KMS-11 (cell line): Measurements from ENCODE around the gene APOE.
"Not testable (repeated sequence)": the region's sequence is repeated elsewhere in the genome, so short reads cannot be mapped to it uniquely, and the experiment has no call there.

ENCODE experiments used
- H2AFZ ChIP-seq: fragments of 200-600 bp; sonication (generic); 2 replicates; pipeline ENCODE4 v1.6.1; 2016; ENCODE audit warnings: antibody characterized with exemption, mixed run types, low read depth
- H3K27ac ChIP-seq: fragments of 200-600 bp; sonication (generic); 2 replicates; pipeline ENCODE4 v1.6.1; 2016; ENCODE audit warnings: mild to moderate bottlenecking, mixed run types
- H3K27me3 ChIP-seq: fragments of 200-600 bp; sonication (generic); 2 replicates; pipeline ENCODE4 v1.6.1; 2017; ENCODE audit warnings: mild to moderate bottlenecking, low read depth, mixed run types, moderate library complexity; ENCODE audit not compliant: insufficient read depth
- H3K36me3 ChIP-seq: fragments of 200-600 bp; sonication (generic); 2 replicates; pipeline ENCODE4 v1.6.1; 2017; ENCODE audit warnings: mild to moderate bottlenecking, mixed run types; ENCODE audit not compliant: insufficient read depth
- H3K4me1 ChIP-seq: fragments of 200-600 bp; sonication (generic); 2 replicates; pipeline ENCODE4 v1.6.1; 2016; ENCODE audit warnings: mild to moderate bottlenecking, low read depth, mixed run types; ENCODE audit not compliant: poor library complexity, severe bottlenecking
- H3K4me2 ChIP-seq: fragments of 200-600 bp; sonication (generic); 2 replicates; pipeline ENCODE4 v1.7.0; 2016; ENCODE audit warnings: mild to moderate bottlenecking, mixed run types
- H3K4me3 ChIP-seq: fragments of 200-600 bp; sonication (generic); IDR thresholded peaks from 2 replicates; pipeline ENCODE4 v1.6.1; 2017; ENCODE audit warnings: low read depth, low read length, mixed read lengths; ENCODE audit not compliant: insufficient read depth
- H3K79me2 ChIP-seq: fragments of 200-600 bp; sonication (generic); 2 replicates; pipeline ENCODE4 v1.6.1; 2016; ENCODE audit warnings: low read depth, mixed run types; ENCODE audit not compliant: insufficient read depth
- H3K9ac ChIP-seq: fragments of 200-600 bp; sonication (generic); 2 replicates; pipeline ENCODE4 v1.6.1; 2016; ENCODE audit warnings: mild to moderate bottlenecking, mixed run types
- H4K20me1 ChIP-seq: fragments of 200-600 bp; sonication (generic); 2 replicates; pipeline ENCODE4 v1.6.1; 2016; ENCODE audit warnings: mild to moderate bottlenecking, mixed run types; ENCODE audit not compliant: insufficient read depth
- CTCF ChIP-seq: fragments of 200-600 bp; sonication (generic); conservative IDR thresholded peaks from 2 replicates; pipeline ENCODE4 v1.6.1; 2017; ENCODE audit warnings: low read depth, mild to moderate bottlenecking, antibody characterized with exemption, low read length, moderate library complexity, mixed read lengths

Gene APOE

GRCh38 chr19:44876930-44877535 lies 28.6 kb upstream of the APOE start:
- no peak for TF ChIP-seq CTCF
- peaks cover 7% of the 10 kb centered on the region for H3K4me1 ChIP-seq
- H3K4me3 ChIP-seq: no peak overlapping the region
- H3K4me2 ChIP-seq: no peak overlapping the region
- no peak overlapping the region for H3K9ac ChIP-seq
- no peak overlapping the region for H3K27ac ChIP-seq
- H3K79me2 ChIP-seq: no peaks in the 10 kb centered on the region
- H3K36me3 ChIP-seq: no peaks in the 10 kb centered on the region
- H4K20me1 ChIP-seq: no peaks in the 10 kb centered on the region
- H3K27me3 ChIP-seq: no peaks in the 10 kb centered on the region; the same call in 1 of the 2 replicates
- no peak overlapping the region for H2AFZ ChIP-seq

DNA sequence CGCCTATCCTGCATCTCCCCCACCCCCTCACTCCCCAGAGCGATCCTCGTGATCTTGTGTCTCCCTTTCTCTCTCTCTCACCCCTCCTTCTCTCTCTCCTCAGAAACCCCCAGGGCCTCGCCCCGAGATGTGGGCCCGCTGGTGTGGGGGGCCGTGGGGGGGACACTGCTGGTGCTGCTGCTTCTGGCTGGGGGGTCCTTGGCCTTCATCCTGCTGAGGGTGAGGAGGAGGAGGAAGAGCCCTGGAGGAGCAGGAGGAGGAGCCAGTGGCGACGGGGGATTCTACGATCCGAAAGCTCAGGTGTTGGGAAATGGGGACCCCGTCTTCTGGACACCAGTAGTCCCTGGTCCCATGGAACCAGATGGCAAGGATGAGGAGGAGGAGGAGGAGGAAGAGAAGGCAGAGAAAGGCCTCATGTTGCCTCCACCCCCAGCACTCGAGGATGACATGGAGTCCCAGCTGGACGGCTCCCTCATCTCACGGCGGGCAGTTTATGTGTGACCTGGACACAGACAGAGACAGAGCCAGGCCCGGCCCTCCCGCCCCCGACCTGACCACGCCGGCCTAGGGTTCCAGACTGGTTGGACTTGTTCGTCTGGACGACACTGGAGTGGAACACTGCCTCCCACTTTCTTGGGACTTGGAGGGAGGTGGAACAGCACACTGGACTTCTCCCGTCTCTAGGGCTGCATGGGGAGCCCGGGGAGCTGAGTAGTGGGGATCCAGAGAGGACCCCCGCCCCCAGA lies 27.3 kb upstream of the APOE start:
- no peaks in the 10 kb centered on the region; the same call in 1 of the 2 replicates for H3K27me3 ChIP-seq

DNA sequence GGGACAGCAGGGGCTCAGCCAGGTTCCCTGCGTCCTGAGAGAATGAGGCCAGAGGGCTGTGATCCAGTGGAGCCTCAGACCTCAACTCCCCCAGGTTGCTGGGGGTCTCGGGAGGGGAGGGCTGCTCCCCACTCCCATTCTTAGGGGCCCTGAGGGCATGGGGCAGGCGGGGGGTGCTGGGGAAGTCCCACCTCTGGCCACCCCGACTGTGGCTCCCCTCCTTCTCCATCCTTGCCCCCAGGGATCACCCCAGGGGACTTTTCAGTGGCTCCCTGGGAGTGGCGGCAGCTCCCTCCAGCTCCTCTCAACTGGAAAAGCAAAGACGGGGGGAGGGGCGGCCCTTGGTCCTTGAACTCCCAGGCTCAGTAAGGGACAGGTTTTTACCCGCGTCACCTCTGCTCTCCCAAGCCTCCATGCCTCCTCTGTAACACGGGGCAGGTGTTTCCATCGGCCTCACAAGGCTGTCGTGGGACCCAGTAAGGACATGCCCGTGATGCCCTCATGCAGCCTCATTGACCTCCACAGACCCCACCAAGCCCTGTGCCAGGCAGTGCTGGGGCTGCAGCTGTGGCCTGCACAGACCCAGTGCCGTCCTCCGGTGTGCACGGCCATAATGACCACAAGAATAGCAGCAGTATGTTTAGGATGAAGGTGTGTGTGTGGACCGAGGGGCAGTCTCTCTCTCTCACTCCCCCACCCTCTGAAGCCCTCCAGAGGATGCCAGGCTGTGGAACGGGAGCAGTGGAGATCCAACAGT lies 26.1 kb upstream of the APOE start:
- H3K9ac ChIP-seq: no peak overlapping the region
- H3K79me2 ChIP-seq: no peaks in the 10 kb centered on the region
- H3K27me3 ChIP-seq: no peaks in the 10 kb centered on the region; the same call in 1 of the 2 replicates
- TF ChIP-seq CTCF: no peak
- H3K27ac ChIP-seq: no peak overlapping the region
- no peak overlapping the region for H3K4me2 ChIP-seq
- H2AFZ ChIP-seq: no peak overlapping the region
- no peak overlapping the region for H3K4me3 ChIP-seq
- H4K20me1 ChIP-seq: no peaks in the 10 kb centered on the region
- H3K36me3 ChIP-seq: no peaks in the 10 kb centered on the region
- H3K4me1 ChIP-seq: peaks cover 7% of the 10 kb centered on the region

More for the DNA sequence above, 27.3 kb upstream of the APOE start:
- Histone ChIP-seq H2AFZ (no peak overlapping the region), H3K4me2 (no peak overlapping the region), H3K27ac (no peak overlapping the region), H3K4me3 (no peak overlapping the region), H3K4me1 (peaks cover 7% of the 10 kb centered on the region), H3K79me2 (no peaks in the 10 kb centered on the region), H3K9ac (no peak overlapping the region), H4K20me1 (no peaks in the 10 kb centered on the region), H3K36me3 (no peaks in the 10 kb centered on the region)
- TF ChIP-seq CTCF: no peak

GRCh38 chr19:44882063-44882462 lies 23.5 kb upstream of the APOE start:
- H3K27ac ChIP-seq: no peak overlapping the region
- no peaks in the 10 kb centered on the region; the same call in 1 of the 2 replicates for H3K27me3 ChIP-seq
- H3K4me2 ChIP-seq: no peak overlapping the region
- no peak for TF ChIP-seq CTCF
- H3K4me1 ChIP-seq: peaks cover 5% of the 10 kb centered on the region
- no peak overlapping the region for H3K9ac ChIP-seq
- H3K4me3 ChIP-seq: no peak overlapping the region
- no peaks in the 10 kb centered on the region for H4K20me1 ChIP-seq
- H3K79me2 ChIP-seq: no peaks in the 10 kb centered on the region
- H2AFZ ChIP-seq: no peak overlapping the region
- no peaks in the 10 kb centered on the region for H3K36me3 ChIP-seq

DNA sequence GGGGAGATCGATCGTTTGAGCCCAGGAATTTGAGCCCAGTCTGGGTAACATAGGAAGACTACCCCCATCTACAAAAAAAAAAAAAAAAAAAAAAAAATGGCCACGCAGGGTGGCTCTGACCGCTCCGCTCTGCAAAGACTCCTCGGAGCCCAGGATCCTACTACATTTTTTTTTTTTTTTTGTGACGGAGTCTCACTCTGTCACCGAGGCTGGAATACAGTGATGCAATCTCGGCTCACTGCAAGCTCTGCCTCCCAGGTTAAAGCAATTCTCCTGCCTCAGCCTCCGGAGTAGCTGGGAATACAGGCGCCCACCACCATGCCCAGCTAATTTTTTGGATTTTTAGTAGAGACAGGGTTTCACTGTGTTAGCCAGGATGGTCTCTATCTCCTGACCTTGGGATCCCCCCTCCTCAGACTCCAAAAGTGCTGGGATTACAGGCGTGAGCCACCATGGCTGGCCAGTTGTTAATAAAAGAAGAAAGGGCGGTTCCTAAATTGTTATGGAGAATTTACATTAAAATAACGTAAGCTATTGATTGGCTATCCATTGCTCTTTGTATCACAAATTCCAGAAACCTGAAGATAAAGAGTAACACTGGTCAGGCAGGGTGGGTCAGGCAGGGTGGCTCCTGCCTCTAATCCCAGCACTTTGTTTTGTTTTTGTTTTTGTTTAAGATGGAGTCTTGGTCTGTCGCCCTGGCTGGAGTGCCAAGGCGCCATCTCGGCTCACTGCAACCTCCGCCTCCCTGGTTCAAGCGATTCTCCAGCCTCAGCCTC lies 22.8 kb upstream of the APOE start:
- H3K9ac ChIP-seq, H3K27me3 ChIP-seq, H3K4me1 ChIP-seq, H4K20me1 ChIP-seq, H3K4me2 ChIP-seq, H3K36me3 ChIP-seq, H3K79me2 ChIP-seq, H3K27ac ChIP-seq, H2AFZ ChIP-seq, H3K4me3 ChIP-seq: not testable (repeated sequence)
